HG03342 (cell line): ENCODE measurements around the gene HYCC2.
"Not testable (repeated sequence)": the region's sequence is repeated elsewhere in the genome, so short reads cannot be mapped to it uniquely, and the experiment has no call there.

Source experiments
- ATAC-seq: cut with Tn5 transposase; IDR thresholded peaks from one replicate; pipeline ENCODE4 v1.9.1; 2021; ENCODE audit warnings: mild to moderate bottlenecking, moderate library complexity; ENCODE audit not compliant: unreplicated experiment

The HYCC2 gene

DNA sequence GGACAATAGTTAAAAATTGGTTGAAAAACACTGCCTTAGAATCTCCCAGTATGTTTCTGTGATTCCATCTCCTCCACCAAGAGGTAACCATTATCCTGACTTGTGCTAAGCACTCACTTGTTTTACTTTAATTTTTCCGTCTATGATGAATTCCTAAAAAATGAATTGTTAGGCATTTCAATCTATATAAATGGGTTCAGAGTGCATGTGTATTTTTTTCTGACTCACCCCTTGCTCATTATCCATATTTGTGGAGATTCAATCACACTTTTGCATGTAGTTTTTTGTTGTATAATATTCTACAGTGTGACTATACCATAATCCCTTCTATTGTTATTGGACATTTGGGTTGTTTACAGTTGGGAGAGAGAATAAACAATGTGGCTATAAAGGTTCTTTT lies 1.6 kb upstream of the HYCC2 start:
- ATAC-seq, result no peak

- peak; percentile 8 for ATAC-seq
Observed at GRCh38 chr2:201072201-201072530, 695 bp upstream of the HYCC2 start.

- peak; percentile 25 for ATAC-seq
Observed at GRCh38 chr2:201070948-201071478, 458 bp downstream of the HYCC2 start.

- no peak for ATAC-seq
Observed at GRCh38 chr2:201064797-201065329, 6.6 kb downstream of the HYCC2 start.

- ATAC-seq, result not testable (repeated sequence)
Observed at GRCh38 chr2:201063516-201063915, 8.0 kb downstream of the HYCC2 start.

DNA sequence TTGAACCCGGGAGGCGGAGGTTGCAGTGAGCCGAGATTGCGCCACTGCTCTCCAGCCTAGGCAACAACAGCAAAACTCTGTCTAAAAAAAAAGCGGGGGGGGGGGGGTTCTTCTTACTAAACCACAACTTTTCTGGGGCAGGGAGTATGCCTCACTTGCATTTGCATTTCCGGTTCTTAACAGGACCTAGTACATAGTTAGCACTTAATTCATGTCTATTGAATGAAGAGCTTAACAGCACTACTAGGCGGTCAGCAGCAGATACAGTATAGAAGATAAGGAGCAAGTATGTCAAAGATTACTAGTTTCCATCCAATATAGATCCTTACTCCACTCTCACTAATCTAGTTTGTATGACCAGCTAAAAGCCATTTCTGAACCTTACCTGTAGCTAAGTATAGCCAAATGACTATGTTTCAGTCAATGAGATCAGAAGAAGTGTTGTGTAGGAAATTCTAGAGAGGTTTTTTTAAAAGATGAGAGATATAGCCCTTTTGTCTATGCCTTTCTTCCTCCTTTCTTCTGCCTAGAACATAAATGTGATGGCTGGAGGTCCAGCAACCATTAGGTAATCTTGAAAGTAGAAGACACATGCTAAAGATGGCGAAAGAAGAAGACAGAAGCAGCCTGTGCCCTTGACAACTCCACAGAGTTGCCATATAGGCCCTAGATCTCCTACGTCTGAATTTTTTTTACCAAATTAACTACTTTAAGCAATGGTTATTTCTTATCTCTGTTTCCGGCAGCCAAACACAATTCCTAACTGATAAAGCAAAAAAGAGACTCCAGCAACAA lies 11.3 kb downstream of the HYCC2 start:
- ATAC-seq, result no peak

DNA sequence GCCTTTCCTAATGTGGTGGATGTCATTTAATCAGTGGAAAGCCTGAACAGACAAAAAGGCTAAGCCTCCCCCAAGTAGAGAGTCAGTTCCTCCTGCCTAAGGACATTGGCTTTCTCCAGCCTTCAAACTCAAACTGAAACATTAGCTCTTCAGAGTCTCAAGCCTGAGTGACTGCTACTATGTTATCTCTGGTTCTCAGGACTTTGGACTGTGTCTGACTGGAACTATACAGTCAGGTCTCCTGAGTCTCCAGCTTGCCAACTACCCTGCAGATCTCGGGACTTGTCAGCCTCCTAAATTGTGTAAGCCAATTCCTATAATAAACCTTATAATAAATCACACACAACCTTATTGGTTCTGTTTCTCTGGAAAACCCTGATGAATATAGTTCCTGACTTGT lies 12.6 kb downstream of the HYCC2 start:
- ATAC-seq, result no peak

DNA sequence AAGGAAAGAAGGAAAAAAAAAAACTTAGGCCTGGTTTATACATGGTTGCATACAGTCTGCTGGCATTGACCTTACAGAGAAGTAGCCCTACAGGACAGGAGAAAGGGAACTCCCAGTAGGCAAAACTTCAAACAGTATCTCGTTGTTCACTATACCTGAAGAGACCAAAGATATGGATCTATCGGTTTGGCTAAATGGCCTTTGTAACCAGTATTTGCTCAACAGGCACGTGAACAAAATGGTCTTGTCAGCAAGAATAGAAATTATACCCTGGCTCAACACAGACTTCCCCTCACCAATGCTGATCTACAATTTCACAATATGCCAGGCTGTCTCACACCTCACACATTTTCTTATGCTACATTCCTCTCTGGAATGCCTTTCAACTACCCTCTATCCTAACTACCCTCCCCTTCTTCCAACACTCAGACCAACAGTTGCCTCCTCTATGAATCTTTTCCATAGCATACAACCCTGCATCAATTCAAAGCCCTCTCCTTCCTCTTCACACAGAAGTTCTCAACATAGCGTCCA lies 13.7 kb downstream of the HYCC2 start:
- ATAC-seq, result no peak

DNA sequence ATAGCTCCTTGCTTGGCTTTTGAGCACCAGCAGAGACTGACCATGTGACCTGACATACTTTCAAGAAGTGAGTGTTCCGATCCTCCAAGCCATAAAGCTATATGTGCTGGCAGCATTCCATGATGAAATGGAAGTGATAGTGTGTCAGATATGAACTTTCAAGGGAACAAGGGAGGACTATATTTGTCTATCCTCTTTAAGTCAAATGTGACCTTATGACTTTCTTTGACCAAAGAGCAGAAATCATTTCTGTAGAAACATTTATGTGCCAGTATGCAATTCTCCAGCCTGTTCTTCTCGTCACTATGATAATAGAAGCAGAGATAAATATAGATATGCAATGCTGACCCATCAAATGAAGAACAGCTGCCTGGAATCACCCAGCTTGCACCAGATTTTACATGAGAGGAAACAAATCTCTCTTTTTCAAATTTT lies 14.4 kb downstream of the HYCC2 start:
- no peak for ATAC-seq

GRCh38 chr2:201049455-201049854 lies 22.0 kb downstream of the HYCC2 start:
- ATAC-seq, result no peak

DNA sequence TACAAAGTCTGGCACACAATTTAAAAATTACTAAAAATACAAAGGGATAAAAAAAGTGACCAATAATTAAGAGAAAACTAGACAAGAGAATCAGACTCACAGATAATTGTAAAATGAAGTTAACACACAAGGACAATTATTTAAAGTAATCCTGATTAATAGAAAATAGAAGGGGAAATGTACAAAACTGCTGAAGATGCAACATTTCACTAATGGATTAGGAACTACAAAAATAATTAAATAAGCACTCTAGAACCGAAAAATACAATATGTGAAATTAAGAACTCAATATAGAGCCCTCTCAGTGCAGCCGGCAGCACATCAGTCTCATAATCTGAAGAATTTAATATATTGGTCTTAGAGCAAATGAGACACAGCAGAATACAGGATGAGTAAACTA lies 24.6 kb downstream of the HYCC2 start:
- no peak for ATAC-seq

DNA sequence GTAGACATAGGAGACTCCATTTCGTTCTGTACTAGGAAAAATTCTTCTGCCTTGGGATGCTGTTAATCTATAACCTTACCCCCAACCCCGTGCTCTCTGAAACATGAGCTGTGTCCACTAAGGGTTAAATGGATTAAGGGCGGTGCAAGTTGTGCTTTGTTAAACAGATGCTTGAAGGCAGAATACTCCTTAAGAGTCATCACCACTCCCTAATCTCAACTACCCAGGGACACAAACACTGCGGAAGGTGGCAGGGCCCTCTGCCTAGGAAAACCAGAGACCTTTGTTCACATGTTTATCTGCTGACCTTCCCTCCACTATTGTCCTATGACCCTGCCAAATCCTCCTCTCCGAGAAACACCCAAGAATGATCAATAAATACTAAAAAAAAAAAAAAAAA lies 28.4 kb downstream of the HYCC2 start:
- not testable (repeated sequence) for ATAC-seq

GRCh38 chr2:201042451-201042850 lies 29.0 kb downstream of the HYCC2 start:
- not testable (repeated sequence) for ATAC-seq

GRCh38 chr2:201040867-201041628 lies 30.4 kb downstream of the HYCC2 start:
- ATAC-seq, result no peak

DNA sequence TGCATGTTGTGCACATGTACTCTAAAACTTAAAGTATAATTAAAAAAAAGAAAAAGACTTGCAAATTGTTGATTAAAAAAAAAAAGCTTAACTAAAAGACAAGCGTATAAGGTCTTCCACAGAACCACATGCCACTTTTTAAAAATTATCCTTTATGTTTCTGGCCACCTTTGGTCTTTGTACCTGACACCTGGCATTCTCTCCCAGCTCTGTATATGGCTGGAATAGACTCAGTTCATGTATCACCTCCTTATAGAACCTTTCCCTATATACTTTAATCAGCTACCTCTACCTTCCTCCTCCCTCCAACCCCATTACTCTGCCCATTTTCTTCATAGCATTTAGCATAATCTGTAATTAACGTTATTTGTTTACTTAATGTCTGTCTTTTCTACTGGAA lies 32.6 kb downstream of the HYCC2 start:
- no peak for ATAC-seq

DNA sequence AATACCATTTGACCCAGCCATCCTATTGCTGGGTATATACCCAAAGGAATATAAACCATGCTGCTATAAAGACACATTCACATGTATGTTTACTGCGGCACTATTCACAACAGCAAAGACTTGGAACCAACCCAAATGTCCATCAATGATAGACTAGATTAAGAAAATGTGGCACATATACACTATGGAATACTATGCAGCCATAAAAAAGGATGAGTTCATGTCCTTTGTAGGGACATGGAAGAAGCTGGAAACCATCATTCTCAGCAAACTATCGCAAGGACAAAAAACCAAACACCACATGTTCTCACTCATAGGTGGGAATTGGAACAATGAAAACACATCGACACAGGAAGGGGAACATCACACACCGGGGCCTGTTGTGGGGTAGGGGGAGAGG lies 33.1 kb downstream of the HYCC2 start:
- ATAC-seq, result not testable (repeated sequence)

- not testable (repeated sequence) for ATAC-seq
Observed at GRCh38 chr2:201034355-201034754, 37.1 kb downstream of the HYCC2 start.

GRCh38 chr2:201024518-201024917 lies 47.0 kb downstream of the HYCC2 start:
- no peak for ATAC-seq

DNA sequence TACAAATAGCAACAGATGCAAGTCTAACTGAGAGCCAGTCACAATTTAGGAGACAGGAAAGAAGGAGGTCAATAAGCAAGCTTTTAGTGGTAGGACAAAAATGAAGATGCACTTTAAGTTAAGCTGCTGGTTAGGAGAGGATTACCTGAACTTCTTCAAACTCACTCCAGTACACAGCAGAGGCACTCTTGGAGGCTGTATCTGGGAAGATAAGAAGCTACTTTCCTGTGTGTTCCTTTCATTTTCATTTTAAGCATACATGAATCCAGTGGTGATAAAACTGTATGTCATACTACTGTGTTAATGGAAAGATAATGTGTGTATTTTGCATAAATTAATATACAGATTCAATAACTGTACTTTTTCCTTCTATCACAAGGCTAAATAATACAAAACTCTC lies 49.6 kb downstream of the HYCC2 start:
- no peak for ATAC-seq
